Measurements from ENCODE around the gene CCNY. TPM values are rescaled to one million over a fixed set of nuclear protein-coding genes. Genes with fewer than 3 reads are reported as not detected.

Gene CCNY
- total RNA-seq, 1 experiment from 2014 or later = 62.2 TPM

GRCh38 chr10:35355971-35356724 is 19.8 kb downstream of the CCNY start:
- POLR2A ChIA-PET = no interaction called here
- Histone ChIP-seq H3K27me3 (ENCODE audit: insufficient read depth, low read length) (no peaks in the 10 kb centered on the region), H3K9me2 (ENCODE audit: insufficient read depth) (no peaks in the 10 kb centered on the region), H2AFZ (ENCODE audit: low read depth, low read length, poor library complexity, severe bottlenecking) (no peak overlapping the region), H3K27ac (ENCODE audit: low read depth, low read length) (no peak overlapping the region), H3K9me3 (ENCODE audit: control insufficient read depth in 1 of 2, insufficient read depth in 1 of 2, low read depth in 1 of 2, low read length in 2 of 2) (no peaks in the 10 kb centered on the region), H4K20me1 (ENCODE audit: insufficient read depth) (peaks cover 10% of the 10 kb centered on the region; the same call in 1 of the 2 replicates), H3K4me3 (replicated peaks in 1 of 2; ENCODE audit: low read depth in 1 of 2, low read length in 2 of 2) (no peak overlapping the region), H3K79me2 (ENCODE audit: insufficient read depth, low read length) (peaks cover 92% of the 10 kb centered on the region), H3K4me2 (ENCODE audit: low read length) (no peak overlapping the region), H3K9ac (ENCODE audit: low read length) (no peak overlapping the region), H3K4me1 (ENCODE audit: control insufficient read depth in 1 of 2, insufficient read depth in 2 of 2, low read length in 2 of 2) (peaks cover 13 to 14% of the 10 kb centered on the region in 2 experiments), H3K36me3 (ENCODE audit: control insufficient read depth in 1 of 2, insufficient read depth in 2 of 2, low read length in 2 of 2) (no peaks in the 10 kb centered on the region)
- CTCF ChIA-PET = no interaction called here
- no peak for DNase-seq (ENCODE audit: low read depth, low spot score)
- BruUV-seq (replicated peaks) = no TSS peak
- RAD21 ChIA-PET (ENCODE audit: low non-redundant PET in 1 of 2, low total read pairs in 2 of 2, uncharacterized antibody in 2 of 2, unreplicated experiment in 2 of 2) = no interaction called here
- no peak for ATAC-seq
- TF ChIP-seq EGR1 (IDR thresholded peaks at IDR 0.05; ENCODE audit: low read depth) = no peak
- no peak for TF ChIP-seq RAD21 (IDR thresholded peaks at IDR 0.05; ENCODE audit: low read depth)
- no peak for TF ChIP-seq POLR2AphosphoS5 (IDR thresholded peaks at IDR 0.05; ENCODE audit: low read depth, low read length)
- TF ChIP-seq ZBTB33 (IDR thresholded peaks at IDR 0.05; ENCODE audit: extremely low read depth, insufficient replicate concordance, low read length) = no peak
- no peak for TF ChIP-seq CTCF (IDR thresholded peaks at IDR 0.05 in 2 of 3, conservative IDR thresholded peaks at IDR 0.05 in 1 of 3; ENCODE audit: borderline replicate concordance in 1 of 3, insufficient read depth in 1 of 3, low read depth in 2 of 3, low read length in 2 of 3)
- TF ChIP-seq REST (IDR thresholded peaks at IDR 0.05; ENCODE audit: low read depth) = no peak
- no peak for TF ChIP-seq JUND (IDR thresholded peaks at IDR 0.05)
- no peak for TF ChIP-seq SP1 (IDR thresholded peaks at IDR 0.05; ENCODE audit: low read depth)
- no peak for TF ChIP-seq POLR2A (IDR thresholded peaks at IDR 0.05; ENCODE audit: borderline replicate concordance, extremely low read depth, insufficient read depth, insufficient read length)
- TF ChIP-seq, protein P1, sequence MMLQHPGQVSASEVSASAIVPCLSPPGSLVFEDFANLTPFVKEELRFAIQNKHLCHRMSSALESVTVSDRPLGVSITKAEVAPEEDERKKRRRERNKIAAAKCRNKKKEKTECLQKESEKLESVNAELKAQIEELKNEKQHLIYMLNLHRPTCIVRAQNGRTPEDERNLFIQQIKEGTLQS (IDR thresholded peaks at IDR 0.05) = no peak
- no peak for TF ChIP-seq SIN3A (IDR thresholded peaks at IDR 0.05; ENCODE audit: low read depth)
- TF ChIP-seq ELF1 (IDR thresholded peaks at IDR 0.05; ENCODE audit: borderline replicate concordance, low read depth) = no peak
- no peak for TF ChIP-seq EZH2 (IDR thresholded peaks at IDR 0.05)
- TF ChIP-seq ZNF274 (IDR thresholded peaks at IDR 0.05; ENCODE audit: low read depth, low read length) = no peak
- no peak for TF ChIP-seq CEBPB (IDR thresholded peaks at IDR 0.05; ENCODE audit: low read depth)
- no peak for TF ChIP-seq CBX3 (IDR thresholded peaks at IDR 0.05; ENCODE audit: low read depth)
- intact Hi-C loops (cut with micrococcal nuclease) = no loop called here

Data from HCT116 (cell line).